Left ventricle myocardium inferior (tissue), 1 donor: ENCODE data around the gene PLEKHA6. TPM values are rescaled to one million over a fixed set of nuclear protein-coding genes. Genes with fewer than 3 reads are reported as not detected.

Experiments used
- DNase-seq: peaks from one replicate; pipeline ENCODE4 v3.0.0-alpha.2; 2020
- H3K27ac ChIP-seq: fragments of 200-600 bp; replicated peaks from 2 replicates; pipeline ENCODE4 v1.8.0; 2021
- H3K27me3 ChIP-seq: fragments of 200-600 bp; 2 replicates; pipeline ENCODE4 v1.8.0; 2021; ENCODE audit warnings: low read depth
- H3K36me3 ChIP-seq: fragments of 200-600 bp; 2 replicates; pipeline ENCODE4 v1.8.0; 2021
- H3K4me1 ChIP-seq: fragments of 200-600 bp; 2 replicates; pipeline ENCODE4 v1.8.0; 2021
- H3K4me3 ChIP-seq: fragments of 200-600 bp; 2 replicates; pipeline ENCODE4 v1.8.0; 2021; ENCODE audit warnings: mild to moderate bottlenecking, moderate library complexity
- H3K9me3 ChIP-seq: fragments of 200-600 bp; replicated peaks from 2 replicates; pipeline ENCODE4 v1.8.0; 2021
- CTCF ChIP-seq: fragments of 200-600 bp; IDR thresholded peaks from 2 replicates; pipeline ENCODE4 v1.8.0; 2021; ENCODE audit warnings: antibody characterized with exemption, mild to moderate bottlenecking, borderline replicate concordance
- intact Hi-C: fragments of 100-400 bp; cut with micrococcal nuclease; formaldehyde crosslinking; loops from one replicate; pipeline ENCODE4 v1.11.0; 2022
- total RNA-seq: library from RNA; stranded (reverse); fragmentation: NEBNext Ultra II Directional; extraction: Animal tissue kit (Norgen Biotek cat#: 25700); gene quantifications from one replicate; pipeline ENCODE4 v1.2.1, GENCODE V29; 2021
- donor health status: DM: no; HTN: yes; CAD: no; lungs with severe emphysema.

Gene PLEKHA6
- total RNA-seq, 1 donor from 2014 or later = 28.8 TPM

GRCh38 chr1:204406621-204407020 is 46.9 kb upstream of the PLEKHA6 start:
- TF ChIP-seq CTCF = no peak
- peaks cover 78% of the 10 kb centered on the region for H3K4me1 ChIP-seq
- intact Hi-C loops = no loop called here
- H3K36me3 ChIP-seq = peaks cover 42% of the 10 kb centered on the region
- peak overlapping the region; percentile 92 for H3K4me3 ChIP-seq
- H3K27me3 ChIP-seq = no peaks in the 10 kb centered on the region
- H3K9me3 ChIP-seq = no peaks in the 10 kb centered on the region
- H3K27ac ChIP-seq = peak overlapping the region; percentile 32
- no peak for DNase-seq

DNA sequence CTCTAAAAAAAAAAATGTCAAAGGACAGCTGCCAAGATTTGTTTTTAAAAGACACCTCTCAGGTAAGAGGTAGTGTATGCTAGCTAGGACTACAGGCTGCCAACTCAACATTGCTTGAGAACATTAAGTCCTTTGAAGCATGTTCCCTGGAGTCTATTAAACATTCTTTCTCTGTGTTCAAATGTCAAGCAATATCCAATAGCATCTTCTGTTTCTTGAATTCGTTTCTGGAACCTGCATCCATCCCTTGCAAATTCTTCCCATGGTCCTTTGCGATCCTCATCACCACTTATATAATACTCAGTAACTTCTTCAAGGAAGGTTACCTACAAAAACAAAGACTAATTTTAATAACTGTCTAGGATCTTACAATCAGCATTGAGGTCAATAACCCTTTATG is 46.3 kb upstream of the PLEKHA6 start:
- H3K4me1 ChIP-seq = peaks cover 71% of the 10 kb centered on the region
- intact Hi-C loops = no loop called here
- peak overlapping the region; percentile 32 for H3K27ac ChIP-seq
- DNase-seq = no peak
- TF ChIP-seq CTCF = no peak
- peaks cover 47% of the 10 kb centered on the region for H3K36me3 ChIP-seq
- H3K27me3 ChIP-seq = no peaks in the 10 kb centered on the region
- H3K4me3 ChIP-seq = peak overlapping the region; percentile 92
- H3K9me3 ChIP-seq = no peaks in the 10 kb centered on the region

GRCh38 chr1:204404629-204405028 is 44.9 kb upstream of the PLEKHA6 start:
- no peak overlapping the region for H3K4me3 ChIP-seq
- H3K27ac ChIP-seq = no peak overlapping the region
- no peak for TF ChIP-seq CTCF
- peaks cover 60% of the 10 kb centered on the region for H3K36me3 ChIP-seq
- DNase-seq = no peak
- H3K27me3 ChIP-seq = no peaks in the 10 kb centered on the region
- H3K4me1 ChIP-seq = peaks cover 58% of the 10 kb centered on the region
- no peaks in the 10 kb centered on the region for H3K9me3 ChIP-seq
- intact Hi-C loops = no loop called here

- no peak overlapping the region for H3K4me3 ChIP-seq
- intact Hi-C loops = no loop called here
- H3K4me1 ChIP-seq = peaks cover 41% of the 10 kb centered on the region
- no peaks in the 10 kb centered on the region for H3K9me3 ChIP-seq
- TF ChIP-seq CTCF = no peak
- peaks cover 70% of the 10 kb centered on the region for H3K36me3 ChIP-seq
- no peak overlapping the region for H3K27ac ChIP-seq
- H3K27me3 ChIP-seq = no peaks in the 10 kb centered on the region
- DNase-seq = no peak
Measured at GRCh38 chr1:204402391-204402790, 42.7 kb upstream of the PLEKHA6 start.

DNA sequence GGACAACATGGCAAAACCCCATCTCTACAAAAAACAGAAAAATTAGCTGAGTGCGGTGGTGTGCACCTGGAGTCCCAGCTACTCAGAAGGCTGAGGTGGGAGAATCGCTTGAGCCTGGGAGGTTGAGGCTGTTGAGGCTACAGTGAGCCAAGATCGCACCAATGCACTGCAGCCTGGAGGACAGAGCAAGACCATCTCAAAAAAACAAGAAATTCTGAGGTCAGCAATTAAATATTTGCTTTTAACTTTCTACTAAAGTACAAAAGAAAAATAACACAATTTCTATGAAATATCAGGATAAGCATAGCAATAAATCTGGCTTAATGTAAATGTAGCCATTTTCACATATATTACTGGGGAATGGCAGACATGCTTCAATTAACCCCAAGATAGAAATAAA is 42.0 kb upstream of the PLEKHA6 start:
- Histone ChIP-seq H3K4me3 (no peak overlapping the region), H3K9me3 (no peaks in the 10 kb centered on the region), H3K27ac (no peak overlapping the region), H3K36me3 (peaks cover 70% of the 10 kb centered on the region), H3K4me1 (peaks cover 34% of the 10 kb centered on the region), H3K27me3 (no peaks in the 10 kb centered on the region)
- no peak for DNase-seq
- no peak for TF ChIP-seq CTCF
- intact Hi-C loops = no loop called here

DNA sequence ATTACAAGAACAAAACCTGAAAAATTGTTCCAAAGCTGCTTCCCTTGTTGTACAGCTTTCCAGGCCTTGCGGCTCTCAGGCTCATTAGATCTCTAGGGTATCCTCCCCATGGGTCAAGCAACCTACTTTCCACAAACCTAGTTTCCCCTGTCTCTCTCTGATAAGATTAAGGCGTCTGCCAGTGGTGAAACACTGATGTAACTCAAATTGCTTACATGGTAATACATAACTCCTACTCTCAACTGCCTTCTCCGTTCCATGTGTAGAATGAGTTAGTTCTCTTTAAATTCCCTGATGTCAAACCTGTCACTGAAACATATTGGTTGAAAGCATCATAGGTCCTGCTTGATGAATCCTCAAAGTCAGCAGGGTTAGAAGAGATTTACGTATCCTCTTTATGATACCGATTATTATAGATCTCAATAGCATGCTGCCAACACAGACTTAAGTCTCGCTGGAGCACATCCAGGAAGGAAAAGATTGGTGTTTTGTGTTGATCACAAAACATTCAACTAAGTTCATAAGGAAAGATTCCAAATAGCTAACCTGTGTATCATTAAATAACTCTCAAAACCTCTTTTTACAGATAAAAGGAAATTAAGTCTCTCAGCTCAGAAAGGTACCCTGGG is 41.3 kb upstream of the PLEKHA6 start:
- no peak overlapping the region for H3K4me3 ChIP-seq
- TF ChIP-seq CTCF = no peak
- H3K36me3 ChIP-seq = peaks cover 68% of the 10 kb centered on the region
- peaks cover 27% of the 10 kb centered on the region for H3K4me1 ChIP-seq
- no peaks in the 10 kb centered on the region for H3K27me3 ChIP-seq
- DNase-seq = no peak
- H3K27ac ChIP-seq = no peak overlapping the region
- no peaks in the 10 kb centered on the region for H3K9me3 ChIP-seq
- intact Hi-C loops = no loop called here
